ENCODE data around the gene UTP14C. TPM values are rescaled to one million over a fixed set of nuclear protein-coding genes. Genes with fewer than 3 reads are reported as not detected.

Gene UTP14C
- total and polyA plus RNA-seq, 2 of the 13 experiments (the other 11 are each of a cell fraction or from before 2014, with no cell fraction given), result 8.8 to 12.2 TPM

DNA sequence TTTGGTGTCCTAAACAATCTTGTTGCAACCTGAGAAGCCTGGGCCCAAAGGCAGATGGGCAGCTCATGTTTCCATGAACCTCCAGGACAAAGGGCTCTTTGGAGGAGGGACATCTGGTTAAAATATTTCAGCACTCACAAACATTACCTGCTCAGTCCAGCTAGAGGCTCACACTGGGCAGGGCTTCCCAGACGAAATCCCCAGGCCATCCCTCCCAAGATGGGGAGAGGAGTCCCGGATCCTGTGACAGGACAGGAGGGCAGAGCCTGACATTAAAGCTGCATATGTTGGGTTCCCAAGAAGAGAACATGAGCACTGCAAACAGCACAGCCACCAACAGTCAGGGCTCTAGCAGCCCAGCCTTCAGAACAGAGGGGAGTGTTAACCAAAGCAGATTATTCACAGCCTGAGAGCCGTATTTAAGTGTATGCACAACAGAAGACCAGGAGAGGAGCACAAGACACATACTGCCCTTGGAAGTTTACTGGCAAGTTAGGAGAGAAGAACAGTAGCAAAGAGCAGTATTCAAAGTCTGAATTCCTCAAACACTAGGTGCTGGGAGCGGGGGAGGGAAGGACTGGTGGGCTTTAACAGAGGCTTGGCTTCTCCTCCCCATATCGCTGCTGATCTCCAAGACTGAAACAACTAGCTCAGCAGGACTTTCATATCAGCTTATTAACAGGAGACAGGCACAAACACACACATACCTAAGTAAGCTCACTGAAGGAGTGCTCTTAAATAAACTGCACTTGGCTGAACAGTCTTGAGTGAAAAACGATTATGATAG is 25.6 kb upstream of the UTP14C start (continued):
- TF ChIP-seq MED13 (CRISPR knock-in tag; IDR thresholded peaks at IDR 0.05) (no peak), ZNF749 (CRISPR knock-in tag; IDR thresholded peaks at IDR 0.05; ENCODE audit: borderline replicate concordance) (no peak), U2AF2 (IDR thresholded peaks at IDR 0.05; ENCODE audit: low read depth, low read length) (no peak), ISL2 (CRISPR knock-in tag; IDR thresholded peaks at IDR 0.05) (peak; percentile 65), TBP (CRISPR knock-in tag; IDR thresholded peaks at IDR 0.05) (no peak), ZNF331 (CRISPR knock-in tag; IDR thresholded peaks at IDR 0.05) (0 out of 2 replicates have a peak, but pooled peaks have one; percentile 33), HNF4G (IDR thresholded peaks at IDR 0.05; ENCODE audit: borderline replicate concordance, low read depth, low read length) (0 out of 2 replicates have a peak, but pooled peaks have one; percentile 24), HNF4G (CRISPR knock-in tag; IDR thresholded peaks at IDR 0.05; ENCODE audit: borderline replicate concordance, low read depth) (no peak), SIX1 (CRISPR knock-in tag; IDR thresholded peaks at IDR 0.05; ENCODE audit: borderline replicate concordance) (peak; percentile 95), GATAD2A (CRISPR knock-in tag; IDR thresholded peaks at IDR 0.05) (peak; percentile 39; the same call in 1 of the 2 replicates), SP5 (CRISPR knock-in tag; IDR thresholded peaks at IDR 0.05; ENCODE audit: borderline replicate concordance, low read depth) (peak; percentile 34; the same call in 1 of the 2 replicates), FOXM1 (CRISPR knock-in tag; IDR thresholded peaks at IDR 0.05) (no peak)
- TF ChIP-seq, protein P1, sequence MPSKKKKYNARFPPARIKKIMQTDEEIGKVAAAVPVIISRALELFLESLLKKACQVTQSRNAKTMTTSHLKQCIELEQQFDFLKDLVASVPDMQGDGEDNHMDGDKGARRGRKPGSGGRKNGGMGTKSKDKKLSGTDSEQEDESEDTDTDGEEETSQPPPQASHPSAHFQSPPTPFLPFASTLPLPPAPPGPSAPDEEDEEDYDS (CRISPR knock-in tag; IDR thresholded peaks at IDR 0.05), result peak; percentile 65; the same call in 1 of the 2 replicates
- TF ChIP-seq, protein P2, sequence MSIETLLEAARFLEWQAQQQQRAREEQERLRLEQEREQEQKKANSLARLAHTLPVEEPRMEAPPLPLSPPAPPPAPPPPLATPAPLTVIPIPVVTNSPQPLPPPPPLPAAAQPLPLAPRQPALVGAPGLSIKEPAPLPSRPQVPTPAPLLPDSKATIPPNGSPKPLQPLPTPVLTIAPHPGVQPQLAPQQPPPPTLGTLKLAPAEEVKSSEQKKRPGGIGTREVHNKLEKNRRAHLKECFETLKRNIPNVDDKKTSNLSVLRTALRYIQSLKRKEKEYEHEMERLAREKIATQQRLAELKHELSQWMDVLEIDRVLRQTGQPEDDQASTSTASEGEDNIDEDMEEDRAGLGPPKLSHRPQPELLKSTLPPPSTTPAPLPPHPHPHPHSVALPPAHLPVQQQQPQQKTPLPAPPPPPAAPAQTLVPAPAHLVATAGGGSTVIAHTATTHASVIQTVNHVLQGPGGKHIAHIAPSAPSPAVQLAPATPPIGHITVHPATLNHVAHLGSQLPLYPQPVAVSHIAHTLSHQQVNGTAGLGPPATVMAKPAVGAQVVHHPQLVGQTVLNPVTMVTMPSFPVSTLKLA (IDR thresholded peaks at IDR 0.05), result no peak
- TF ChIP-seq, protein P3, sequence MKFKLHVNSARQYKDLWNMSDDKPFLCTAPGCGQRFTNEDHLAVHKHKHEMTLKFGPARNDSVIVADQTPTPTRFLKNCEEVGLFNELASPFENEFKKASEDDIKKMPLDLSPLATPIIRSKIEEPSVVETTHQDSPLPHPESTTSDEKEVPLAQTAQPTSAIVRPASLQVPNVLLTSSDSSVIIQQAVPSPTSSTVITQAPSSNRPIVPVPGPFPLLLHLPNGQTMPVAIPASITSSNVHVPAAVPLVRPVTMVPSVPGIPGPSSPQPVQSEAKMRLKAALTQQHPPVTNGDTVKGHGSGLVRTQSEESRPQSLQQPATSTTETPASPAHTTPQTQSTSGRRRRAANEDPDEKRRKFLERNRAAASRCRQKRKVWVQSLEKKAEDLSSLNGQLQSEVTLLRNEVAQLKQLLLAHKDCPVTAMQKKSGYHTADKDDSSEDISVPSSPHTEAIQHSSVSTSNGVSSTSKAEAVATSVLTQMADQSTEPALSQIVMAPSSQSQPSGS (CRISPR knock-in tag; IDR thresholded peaks at IDR 0.05), result 0 out of 2 replicates have a peak, but pooled peaks have one; percentile 26
- TF ChIP-seq, protein P4, sequence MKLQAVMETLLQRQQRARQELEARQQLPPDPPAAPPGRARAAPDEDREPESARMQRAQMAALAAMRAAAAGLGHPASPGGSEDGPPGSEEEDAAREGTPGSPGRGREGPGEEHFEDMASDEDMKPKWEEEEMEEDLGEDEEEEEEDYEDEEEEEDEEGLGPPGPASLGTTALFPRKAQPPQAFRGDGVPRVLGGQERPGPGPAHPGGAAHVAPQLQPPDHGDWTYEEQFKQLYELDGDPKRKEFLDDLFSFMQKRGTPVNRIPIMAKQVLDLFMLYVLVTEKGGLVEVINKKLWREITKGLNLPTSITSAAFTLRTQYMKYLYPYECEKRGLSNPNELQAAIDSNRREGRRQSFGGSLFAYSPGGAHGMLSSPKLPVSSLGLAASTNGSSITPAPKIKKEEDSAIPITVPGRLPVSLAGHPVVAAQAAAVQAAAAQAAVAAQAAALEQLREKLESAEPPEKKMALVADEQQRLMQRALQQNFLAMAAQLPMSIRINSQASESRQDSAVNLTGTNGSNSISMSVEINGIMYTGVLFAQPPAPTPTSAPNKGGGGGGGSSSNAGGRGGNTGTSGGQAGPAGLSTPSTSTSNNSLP (IDR thresholded peaks at IDR 0.05; ENCODE audit: low read depth, low read length), result no peak
- TF ChIP-seq, protein P5, sequence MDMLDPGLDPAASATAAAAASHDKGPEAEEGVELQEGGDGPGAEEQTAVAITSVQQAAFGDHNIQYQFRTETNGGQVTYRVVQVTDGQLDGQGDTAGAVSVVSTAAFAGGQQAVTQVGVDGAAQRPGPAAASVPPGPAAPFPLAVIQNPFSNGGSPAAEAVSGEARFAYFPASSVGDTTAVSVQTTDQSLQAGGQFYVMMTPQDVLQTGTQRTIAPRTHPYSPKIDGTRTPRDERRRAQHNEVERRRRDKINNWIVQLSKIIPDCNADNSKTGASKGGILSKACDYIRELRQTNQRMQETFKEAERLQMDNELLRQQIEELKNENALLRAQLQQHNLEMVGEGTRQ (IDR thresholded peaks at IDR 0.05; ENCODE audit: low read depth, low read length), result no peak
- TF ChIP-seq, protein P5 (CRISPR knock-in tag; IDR thresholded peaks at IDR 0.05; ENCODE audit: borderline replicate concordance), result no peak
